ENCODE results near the gene KDSR. TPM values are rescaled to one million over a fixed set of nuclear protein-coding genes. Genes with fewer than 3 reads are reported as not detected.

The KDSR gene
- total and polyA plus RNA-seq, 2 experiments from 2014 or later: 26.5 to 50.7 TPM

GRCh38 chr18:63302636-63303405, 64.2 kb downstream of the KDSR start:
- no peak for DNase-seq (ENCODE audit: low spot score)
- Histone ChIP-seq H2AFZ (no peak overlapping the region), H3K79me2 (no peaks in the 10 kb centered on the region), H3K36me3 (replicated peaks; ENCODE audit: insufficient read depth, low read depth) (no peaks in the 10 kb centered on the region), H4K20me1 (ENCODE audit: insufficient read depth, poor library complexity, severe bottlenecking) (no peaks in the 10 kb centered on the region), H3K4me1 (ENCODE audit: insufficient read depth) (no peaks in the 10 kb centered on the region), H3K9me2 (replicated peaks; ENCODE audit: insufficient read depth) (no peaks in the 10 kb centered on the region), H3K27me3 (peaks cover 4% of the 10 kb centered on the region), H3K4me2 (no peak overlapping the region), H3K4me3 (no peak overlapping the region), H3K27ac (no peak overlapping the region), H3K9me3 (ENCODE audit: low read depth) (no peaks in the 10 kb centered on the region)
- WGBS (ENCODE audit: low lambda C conversion rate, missing lambda C conversion rate): 83% methylated on average over 5 of the region's 5 CpGs
- TF ChIP-seq EZH2phosphoT487 (IDR thresholded peaks at IDR 0.05; ENCODE audit: low read depth, severe bottlenecking, unreplicated experiment) (no peak), CTCF (IDR thresholded peaks at IDR 0.05; ENCODE audit: poor library complexity) (no peak), EZH2 (IDR thresholded peaks at IDR 0.05; ENCODE audit: borderline replicate concordance) (no peak)

GRCh38 chr18:63302220-63302619, 64.8 kb downstream of the KDSR start:
- Histone ChIP-seq H2AFZ (no peak overlapping the region), H3K9me3 (ENCODE audit: low read depth) (no peaks in the 10 kb centered on the region), H3K79me2 (no peaks in the 10 kb centered on the region), H4K20me1 (ENCODE audit: insufficient read depth, poor library complexity, severe bottlenecking) (no peaks in the 10 kb centered on the region), H3K27ac (no peak overlapping the region), H3K27me3 (peaks cover 4% of the 10 kb centered on the region), H3K4me3 (no peak overlapping the region), H3K4me1 (ENCODE audit: insufficient read depth) (no peaks in the 10 kb centered on the region), H3K4me2 (no peak overlapping the region), H3K36me3 (replicated peaks; ENCODE audit: insufficient read depth, low read depth) (no peaks in the 10 kb centered on the region), H3K9me2 (replicated peaks; ENCODE audit: insufficient read depth) (no peaks in the 10 kb centered on the region)
- DNase-seq (ENCODE audit: low spot score): no peak
- WGBS (ENCODE audit: low lambda C conversion rate, missing lambda C conversion rate): 89% methylated on average over 4 of the region's 4 CpGs
- TF ChIP-seq CTCF (IDR thresholded peaks at IDR 0.05; ENCODE audit: poor library complexity): no peak
- TF ChIP-seq EZH2phosphoT487 (IDR thresholded peaks at IDR 0.05; ENCODE audit: low read depth, severe bottlenecking, unreplicated experiment): no peak
- TF ChIP-seq EZH2 (IDR thresholded peaks at IDR 0.05; ENCODE audit: borderline replicate concordance): no peak

GRCh38 chr18:63301434-63301833, 65.6 kb downstream of the KDSR start:
- 90% methylated on average over 9 of the region's 9 CpGs for WGBS (ENCODE audit: low lambda C conversion rate, missing lambda C conversion rate)
- no peaks in the 10 kb centered on the region for H3K36me3 ChIP-seq (replicated peaks; ENCODE audit: insufficient read depth, low read depth)
- no peaks in the 10 kb centered on the region for H3K4me1 ChIP-seq (ENCODE audit: insufficient read depth)
- H3K4me3 ChIP-seq: no peak overlapping the region
- no peaks in the 10 kb centered on the region for H3K9me2 ChIP-seq (replicated peaks; ENCODE audit: insufficient read depth)
- TF ChIP-seq EZH2phosphoT487 (IDR thresholded peaks at IDR 0.05; ENCODE audit: low read depth, severe bottlenecking, unreplicated experiment): no peak
- TF ChIP-seq CTCF (IDR thresholded peaks at IDR 0.05; ENCODE audit: poor library complexity): no peak
- no peak for TF ChIP-seq EZH2 (IDR thresholded peaks at IDR 0.05; ENCODE audit: borderline replicate concordance)
- H2AFZ ChIP-seq: no peak overlapping the region
- no peaks in the 10 kb centered on the region for H4K20me1 ChIP-seq (ENCODE audit: insufficient read depth, poor library complexity, severe bottlenecking)
- peaks cover 4% of the 10 kb centered on the region for H3K27me3 ChIP-seq
- H3K27ac ChIP-seq: no peak overlapping the region
- no peak for DNase-seq (ENCODE audit: low spot score)
- H3K9me3 ChIP-seq (ENCODE audit: low read depth): no peaks in the 10 kb centered on the region
- no peaks in the 10 kb centered on the region for H3K79me2 ChIP-seq
- no peak overlapping the region for H3K4me2 ChIP-seq
